T-helper 22 cell (primary cell): ENCODE measurements around the gene QARS1.

Experiments
- DNase-seq: peaks from one replicate; pipeline ENCODE4 v3.0.0-alpha.2; 2020; ENCODE audit warnings: low read depth

Gene QARS1

DNA sequence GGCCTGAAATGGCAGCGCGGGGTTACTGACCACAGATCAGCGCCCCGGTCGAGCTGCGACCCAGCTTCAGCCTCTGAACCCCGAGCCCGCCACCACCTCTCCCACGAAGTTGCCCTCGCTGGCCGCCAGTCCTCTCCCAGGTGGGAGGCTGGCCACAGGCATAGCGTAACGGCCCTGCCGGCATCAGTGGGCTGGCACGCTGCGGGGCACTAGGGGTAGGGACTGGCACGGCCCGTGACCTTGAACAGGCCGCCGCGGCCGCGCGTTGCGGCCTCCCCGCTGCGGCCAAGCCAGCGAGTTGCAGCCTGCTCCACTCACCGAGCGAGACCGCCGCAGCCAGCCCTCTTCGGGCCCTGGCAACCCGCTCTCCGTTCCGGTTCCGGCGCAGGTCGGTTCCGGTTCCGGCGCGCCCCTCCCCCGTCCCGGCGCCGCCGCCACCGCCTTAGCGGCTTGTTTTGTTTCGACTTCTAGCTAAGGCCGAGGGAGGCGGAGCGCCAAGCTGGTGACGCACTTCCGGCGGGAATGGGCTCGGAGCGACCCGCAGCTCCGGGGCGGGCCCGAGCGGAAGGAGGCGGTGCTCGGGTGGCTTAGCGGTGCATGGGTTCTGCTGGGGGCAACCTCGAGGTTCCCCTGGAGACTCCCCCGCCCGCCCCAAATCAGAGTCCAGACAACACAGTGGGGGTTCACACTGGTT lies 16.0 kb upstream of the QARS1 start, which contains the start of gene USP19:
Gene USP19 (minus strand): TSS at position 386 of the 694 bp plus-strand sequence. CDS start 1,678 bp downstream, outside the sequence.
- DNase-seq: peak; percentile 91

GRCh38 chr3:49120096-49120437 lies 15.5 kb upstream of the QARS1 start:
- DNase-seq: no peak

DNA sequence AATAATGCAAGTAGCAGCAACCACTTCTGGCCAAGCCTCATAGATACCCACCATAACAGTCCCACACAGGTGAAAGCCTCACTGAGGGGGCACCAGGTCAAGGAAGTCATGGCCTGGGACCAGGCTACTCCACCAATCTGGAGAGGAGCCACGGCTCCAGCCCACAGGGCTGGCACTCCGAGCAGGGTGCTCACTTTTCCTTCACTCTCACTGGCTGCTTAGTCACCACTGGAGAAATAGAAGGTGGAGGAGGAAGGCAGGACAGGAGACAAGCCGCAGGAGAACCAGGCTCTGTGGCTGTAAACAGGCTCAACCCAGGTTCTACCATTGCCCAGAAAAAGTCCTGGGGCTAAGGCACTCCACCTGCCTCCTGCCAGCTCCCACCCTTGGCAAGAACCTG lies 14.9 kb upstream of the QARS1 start:
- DNase-seq: no peak

DNA sequence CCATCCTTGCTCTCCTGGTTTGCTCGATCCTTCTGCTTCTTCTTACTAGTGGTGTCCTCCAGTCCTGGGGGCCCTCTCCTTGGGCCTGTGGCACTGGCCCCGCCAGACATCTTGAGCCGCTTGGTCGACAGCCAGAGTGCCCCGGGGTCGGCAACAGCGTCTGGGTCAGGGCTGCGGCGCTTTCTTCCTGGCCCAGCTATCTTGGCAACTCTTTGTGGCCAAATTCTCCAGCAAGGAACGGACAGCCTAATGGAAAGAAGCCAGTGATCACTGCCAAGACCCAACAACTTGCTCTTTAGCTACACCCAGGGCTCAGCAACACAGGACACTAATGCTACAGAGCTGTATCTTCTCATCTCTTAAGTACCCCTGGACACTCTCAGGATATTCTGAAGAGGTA lies 14.5 kb upstream of the QARS1 start:
- no peak for DNase-seq

DNA sequence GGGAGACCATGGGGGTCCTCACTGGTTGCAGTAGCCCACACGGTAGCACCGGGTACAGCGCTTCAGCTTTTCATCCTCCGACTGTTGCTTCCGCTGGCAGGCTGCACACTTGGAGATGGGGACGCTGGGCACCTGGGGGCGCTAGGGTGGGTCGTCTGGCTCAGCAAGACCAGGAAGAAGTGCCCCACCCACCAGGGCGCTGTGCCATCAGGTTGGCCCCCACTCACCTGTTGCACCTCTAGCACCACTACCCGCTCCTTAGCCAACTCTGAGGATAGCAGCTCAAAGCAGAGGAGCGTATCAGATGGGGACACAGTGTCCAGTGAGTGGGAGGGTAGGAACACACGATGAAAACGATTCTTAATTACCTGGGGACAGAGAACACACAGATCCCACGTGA lies 7.7 kb upstream of the QARS1 start:
- DNase-seq: no peak

- no peak for DNase-seq
Measured at GRCh38 chr3:49111347-49111746, 6.8 kb upstream of the QARS1 start.

DNA sequence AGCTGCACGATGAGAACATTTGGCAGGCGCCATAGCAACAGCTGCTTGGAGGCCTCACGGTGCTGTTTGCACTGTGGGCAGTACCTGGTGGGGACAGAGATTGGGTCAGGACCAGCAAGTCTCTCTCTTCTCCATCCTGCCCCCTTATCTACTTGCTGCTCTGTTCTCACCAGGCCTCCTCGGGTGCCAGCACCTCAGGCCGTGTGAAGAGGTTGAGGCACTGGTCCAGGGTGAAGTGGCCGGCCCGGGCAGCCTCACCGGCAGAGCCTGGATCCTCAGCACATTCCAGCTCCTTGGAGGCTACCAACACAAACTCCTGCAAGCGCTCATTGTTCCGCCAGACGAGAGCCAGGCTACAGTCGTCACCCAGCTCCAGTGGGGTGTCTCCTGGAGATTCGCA lies 6.2 kb upstream of the QARS1 start:
- DNase-seq: no peak

GRCh38 chr3:49108346-49108745 lies 3.8 kb upstream of the QARS1 start:
- DNase-seq: no peak

DNA sequence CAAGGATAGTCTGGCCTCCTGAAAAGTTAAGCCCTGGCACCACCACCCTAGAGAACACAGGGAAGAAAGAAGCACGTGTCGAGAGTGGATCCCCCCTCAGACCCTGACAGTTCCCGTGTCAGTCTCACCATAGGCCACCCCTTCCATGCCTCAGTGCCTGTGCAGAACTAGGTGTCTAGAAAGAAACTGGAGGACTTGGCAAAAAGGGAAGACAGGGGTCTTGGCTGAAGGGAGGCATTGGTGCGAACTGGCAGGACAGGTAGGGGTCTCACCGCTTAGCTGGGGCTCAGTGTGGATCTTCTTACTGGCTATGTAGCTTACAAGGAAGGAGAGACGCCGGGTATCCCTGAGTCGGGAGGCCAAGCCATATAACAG lies 518 bp downstream of the QARS1 start:
- no peak for DNase-seq

GRCh38 chr3:49100046-49100615 lies 4.4 kb downstream of the QARS1 start:
- no peak for DNase-seq

GRCh38 chr3:49098910-49099630 lies 5.5 kb downstream of the QARS1 start:
- DNase-seq: no peak

GRCh38 chr3:49098429-49098828 lies 6.1 kb downstream of the QARS1 start:
- DNase-seq: no peak

DNA sequence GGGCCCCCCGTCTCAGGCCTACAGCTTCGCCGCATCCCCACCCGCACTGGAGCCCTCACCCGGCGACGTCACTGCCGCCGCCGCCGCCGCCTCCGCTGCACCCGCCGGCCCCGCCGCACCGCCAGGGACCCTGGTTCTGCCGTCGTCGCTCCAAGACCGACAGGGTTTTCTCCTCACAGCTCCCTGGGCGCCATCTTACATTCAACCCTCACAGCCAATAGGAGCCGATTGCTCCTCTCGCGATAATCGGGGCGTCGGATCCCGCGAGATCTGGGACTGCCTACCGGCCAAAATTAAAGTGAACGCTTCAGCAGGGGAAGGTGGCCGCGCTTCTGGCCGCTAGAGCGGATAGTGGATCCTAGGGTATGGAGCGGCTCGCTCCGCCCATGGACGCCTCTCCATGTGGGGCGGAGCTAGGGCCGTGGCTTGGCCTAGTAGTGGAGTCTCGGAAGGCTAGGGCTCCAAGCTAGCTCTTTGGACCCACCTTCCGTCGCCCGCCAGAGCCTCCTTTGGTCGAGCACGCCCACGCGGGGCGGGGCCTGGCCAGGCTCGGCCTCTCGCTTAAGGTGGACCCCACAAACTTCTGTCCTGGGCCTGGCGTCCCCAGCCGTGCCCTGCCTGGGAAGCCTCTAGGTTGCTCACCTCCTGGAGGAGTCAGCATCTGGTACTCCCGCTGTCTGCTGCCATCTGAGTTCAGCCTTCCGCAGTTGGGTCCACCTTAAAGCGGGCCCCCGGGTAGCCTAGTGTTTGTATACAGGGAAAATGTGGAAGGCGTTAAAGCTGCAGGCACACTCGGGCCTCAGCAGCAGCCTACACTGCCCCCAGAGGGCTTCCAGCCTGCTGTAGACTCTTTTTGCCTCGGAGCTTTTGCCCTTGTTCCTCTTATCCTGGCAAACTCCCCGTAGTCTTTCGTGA lies 10.4 kb downstream of the QARS1 start, which contains the start of gene QRICH1:
Gene QRICH1 (minus strand): TSS at position 219 of the 915 bp plus-strand sequence. CDS start 17,054 bp downstream, outside the sequence.
- DNase-seq: peak; percentile 92

DNA sequence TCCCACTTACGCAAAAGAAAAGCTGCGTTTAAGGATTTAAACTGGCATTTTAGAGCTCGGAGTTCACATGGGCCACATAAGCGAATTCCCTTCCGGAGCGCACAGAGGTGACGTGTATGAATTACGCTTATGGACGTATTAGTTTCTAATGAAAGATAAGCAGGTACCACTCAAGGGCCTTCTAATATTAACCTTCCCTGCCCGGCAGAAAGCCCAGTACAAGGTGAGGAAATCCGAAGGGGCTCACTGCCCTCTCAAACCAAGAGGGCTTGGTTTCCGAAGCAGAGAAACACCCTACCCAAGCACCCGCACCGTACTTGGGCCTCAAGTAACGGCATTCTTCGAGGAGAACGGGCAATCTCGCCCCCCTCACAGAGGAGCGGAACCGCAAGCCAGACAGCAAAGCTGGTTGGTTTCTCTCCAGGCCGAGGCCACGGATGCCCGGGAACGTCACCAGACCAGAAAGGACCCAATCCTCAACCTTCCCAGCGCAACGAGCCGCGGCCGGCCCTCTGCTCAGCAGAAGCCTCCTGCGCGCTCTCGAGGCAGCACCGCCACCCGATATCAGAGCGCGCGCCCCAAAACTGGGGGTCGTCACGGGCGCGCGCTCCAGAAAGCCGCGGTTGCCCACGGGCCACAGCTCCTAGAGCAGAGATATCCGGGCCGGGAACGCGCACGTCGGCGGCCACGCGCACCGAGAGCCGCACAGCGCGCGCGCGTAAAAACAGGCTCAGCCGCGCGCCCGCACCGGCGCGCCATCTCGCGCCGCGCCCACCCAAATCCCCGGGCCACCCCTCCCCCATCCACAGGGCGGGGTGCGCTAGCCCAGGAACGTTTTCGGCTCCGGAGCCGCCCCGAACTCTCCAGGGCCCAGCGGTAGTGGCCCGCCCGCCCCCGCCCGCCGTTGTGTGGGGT lies 11.4 kb downstream of the QARS1 start:
- DNase-seq: peak; percentile 65

DNA sequence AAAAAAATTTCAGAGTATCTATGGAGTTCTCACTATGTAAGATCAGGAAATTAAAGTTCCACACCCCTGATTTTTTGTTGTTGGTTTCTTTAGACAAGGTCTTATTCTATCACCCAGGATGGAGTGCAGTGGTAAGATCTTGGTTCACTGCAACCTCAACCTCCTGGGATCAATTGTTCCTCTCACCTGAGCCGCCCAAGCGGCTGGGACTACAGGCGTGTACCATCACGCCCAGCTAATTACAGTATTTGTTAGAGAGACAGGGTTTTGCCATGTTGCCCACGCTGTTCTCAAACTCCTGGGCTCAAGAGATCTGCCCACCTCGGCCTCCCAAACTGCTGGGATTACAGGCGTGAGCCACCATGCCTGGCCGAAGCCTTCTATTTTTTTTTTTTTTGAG lies 23.1 kb downstream of the QARS1 start:
- no peak for DNase-seq

GRCh38 chr3:49079270-49079669 lies 25.3 kb downstream of the QARS1 start:
- no peak for DNase-seq

GRCh38 chr3:49076646-49077045 lies 27.9 kb downstream of the QARS1 start:
- DNase-seq: no peak

- no peak for DNase-seq
Measured at GRCh38 chr3:49076116-49076515, 28.4 kb downstream of the QARS1 start.

GRCh38 chr3:49058011-49058410 lies 46.5 kb downstream of the QARS1 start:
- DNase-seq: no peak

DNA sequence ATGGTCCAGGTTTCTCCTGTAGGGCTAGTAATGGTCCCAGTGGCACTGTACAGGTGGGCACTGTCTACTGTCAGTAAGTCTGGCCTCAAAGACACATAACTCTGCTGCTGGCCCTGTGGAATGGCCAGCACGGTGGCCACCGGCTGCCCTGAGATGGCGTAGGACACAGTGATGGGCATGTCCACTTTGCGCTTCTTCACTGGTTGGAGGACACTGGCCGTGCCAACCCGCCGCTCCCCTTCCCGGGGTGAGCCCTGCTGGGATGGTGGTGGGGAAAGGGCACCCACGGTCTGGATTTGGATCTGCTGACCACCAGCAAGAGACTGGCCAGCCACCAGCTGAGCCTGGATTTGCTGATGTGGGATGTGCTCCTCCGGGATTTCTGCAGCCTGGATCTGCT lies 47.3 kb downstream of the QARS1 start:
- DNase-seq: no peak

DNA sequence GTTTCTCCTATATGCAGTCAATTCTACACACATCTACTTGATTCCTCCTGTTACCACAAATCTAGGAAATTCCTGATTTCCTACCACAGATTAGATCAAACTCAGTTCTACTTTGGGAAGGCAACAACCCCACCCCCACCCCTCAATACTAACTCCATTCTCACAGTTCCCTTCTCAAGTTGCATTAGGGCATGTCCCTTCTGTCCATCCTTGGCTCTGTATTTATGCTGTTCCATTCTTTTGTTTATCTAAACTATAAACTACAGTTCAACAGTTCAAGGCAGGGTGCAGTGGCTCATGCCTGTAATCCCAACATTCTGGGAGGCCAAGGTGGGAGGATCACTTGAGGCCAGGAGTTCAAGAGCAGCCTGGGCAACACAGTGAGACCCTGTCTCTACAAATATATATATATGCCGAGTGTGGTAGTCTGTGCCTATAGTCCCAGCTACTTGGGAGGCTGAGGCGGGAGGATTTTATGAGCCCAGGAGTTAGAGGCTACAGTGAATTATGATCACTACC lies 50.2 kb downstream of the QARS1 start:
- no peak for DNase-seq
